ENCODE results near the gene CCDC146. TPM values are rescaled to one million over a fixed set of nuclear protein-coding genes. Genes with fewer than 3 reads are reported as not detected.
"Not testable (repeated sequence)": the region's sequence is repeated elsewhere in the genome, so short reads cannot be mapped to it uniquely, and the experiment has no call there.

Gene CCDC146
- total RNA-seq, 1 experiment from 2014 or later, result 1.9 TPM

- Histone ChIP-seq H3K9me3 (replicated peaks) (no peaks in the 10 kb centered on the region), H3K4me3 (no peak overlapping the region), H3K27me3 (replicated peaks) (no peaks in the 10 kb centered on the region), H3K36me3 (no peaks in the 10 kb centered on the region), H3K27ac (no peak overlapping the region), H3K4me1 (replicated peaks) (peaks cover 25% of the 10 kb centered on the region)
- DNase-seq (ENCODE audit: low read depth in 1 of 2, low spot score in 2 of 2), result no peak
Observed at GRCh38 chr7:77253151-77253550, 130.7 kb downstream of the CCDC146 start.

- H3K4me1 ChIP-seq (replicated peaks), result peaks cover 25% of the 10 kb centered on the region
- no peak for DNase-seq (ENCODE audit: low read depth in 1 of 2, low spot score in 2 of 2)
- H3K27ac ChIP-seq, result no peak overlapping the region
Observed at GRCh38 chr7:77254429-77254828, 132.0 kb downstream of the CCDC146 start.

GRCh38 chr7:77254915-77255314 is 132.5 kb downstream of the CCDC146 start:
- Histone ChIP-seq H3K27ac (no peak overlapping the region), H3K36me3 (no peaks in the 10 kb centered on the region), H3K9me3 (replicated peaks) (no peaks in the 10 kb centered on the region), H3K27me3 (replicated peaks) (no peaks in the 10 kb centered on the region), H3K4me3 (no peak overlapping the region), H3K4me1 (replicated peaks) (peaks cover 25% of the 10 kb centered on the region)
- no peak for DNase-seq (ENCODE audit: low read depth in 1 of 2, low spot score in 2 of 2)

More at GRCh38 chr7:77254429-77254828, 132.0 kb downstream of the CCDC146 start:
- H3K9me3 ChIP-seq (replicated peaks), result no peaks in the 10 kb centered on the region
- no peak overlapping the region for H3K4me3 ChIP-seq
- H3K36me3 ChIP-seq, result no peaks in the 10 kb centered on the region
- no peaks in the 10 kb centered on the region for H3K27me3 ChIP-seq (replicated peaks)

- DNase-seq (ENCODE audit: low read depth in 1 of 2, low spot score in 2 of 2), result no peak
- H3K27me3 ChIP-seq (replicated peaks), result no peaks in the 10 kb centered on the region
- no peak overlapping the region for H3K27ac ChIP-seq
Observed at GRCh38 chr7:77258014-77258413, 135.6 kb downstream of the CCDC146 start.

GRCh38 chr7:77258593-77258992 is 136.2 kb downstream of the CCDC146 start:
- H3K36me3 ChIP-seq, result no peaks in the 10 kb centered on the region
- no peak overlapping the region for H3K27ac ChIP-seq
- DNase-seq (ENCODE audit: low read depth in 1 of 2, low spot score in 2 of 2), result no peak
- no peaks in the 10 kb centered on the region for H3K9me3 ChIP-seq (replicated peaks)
- no peaks in the 10 kb centered on the region for H3K27me3 ChIP-seq (replicated peaks)
- no peak overlapping the region for H3K4me3 ChIP-seq
- no peaks in the 10 kb centered on the region; the same call in 1 of the 2 replicates for H3K4me1 ChIP-seq (replicated peaks)

More at GRCh38 chr7:77258014-77258413, 135.6 kb downstream of the CCDC146 start:
- H3K9me3 ChIP-seq (replicated peaks), result no peaks in the 10 kb centered on the region
- H3K36me3 ChIP-seq, result no peaks in the 10 kb centered on the region
- no peak overlapping the region for H3K4me3 ChIP-seq
- H3K4me1 ChIP-seq (replicated peaks), result peaks cover 6% of the 10 kb centered on the region

GRCh38 chr7:77262316-77262715 is 139.9 kb downstream of the CCDC146 start:
- no peak overlapping the region for H3K27ac ChIP-seq
- no peaks in the 10 kb centered on the region for H3K27me3 ChIP-seq (replicated peaks)
- H3K4me1 ChIP-seq (replicated peaks), result no peaks in the 10 kb centered on the region
- H3K9me3 ChIP-seq (replicated peaks), result no peaks in the 10 kb centered on the region
- no peaks in the 10 kb centered on the region for H3K36me3 ChIP-seq
- no peak overlapping the region for H3K4me3 ChIP-seq
- DNase-seq (ENCODE audit: low read depth in 1 of 2, low spot score in 2 of 2), result no peak

GRCh38 chr7:77265666-77266065 is 143.3 kb downstream of the CCDC146 start:
- DNase-seq (ENCODE audit: low read depth in 1 of 2, low spot score in 2 of 2), result no peak
- H3K4me1 ChIP-seq (replicated peaks), result peaks cover 7% of the 10 kb centered on the region; the same call in 1 of the 2 replicates

GRCh38 chr7:77266291-77266794 is 143.9 kb downstream of the CCDC146 start:
- no peak for DNase-seq (ENCODE audit: low read depth in 1 of 2, low spot score in 2 of 2)
- H3K9me3 ChIP-seq (replicated peaks), result no peaks in the 10 kb centered on the region
- H3K4me3 ChIP-seq, result no peak overlapping the region
- no peak overlapping the region for H3K27ac ChIP-seq
- H3K4me1 ChIP-seq (replicated peaks), result peaks cover 7% of the 10 kb centered on the region; the same call in 1 of the 2 replicates
- H3K27me3 ChIP-seq (replicated peaks), result no peaks in the 10 kb centered on the region
- no peaks in the 10 kb centered on the region for H3K36me3 ChIP-seq

More at GRCh38 chr7:77265666-77266065, 143.3 kb downstream of the CCDC146 start:
- H3K9me3 ChIP-seq (replicated peaks), result no peaks in the 10 kb centered on the region
- H3K36me3 ChIP-seq, result no peaks in the 10 kb centered on the region
- no peak overlapping the region for H3K27ac ChIP-seq
- H3K4me3 ChIP-seq, result no peak overlapping the region
- H3K27me3 ChIP-seq (replicated peaks), result no peaks in the 10 kb centered on the region

- no peak overlapping the region for H3K27ac ChIP-seq
- H3K4me3 ChIP-seq, result no peak overlapping the region
Observed at GRCh38 chr7:77269360-77270093, 147.1 kb downstream of the CCDC146 start.

GRCh38 chr7:77270094-77270480 is 147.7 kb downstream of the CCDC146 start:
- Histone ChIP-seq H3K27ac (no peak overlapping the region), H3K4me3 (no peak overlapping the region), H3K9me3 (replicated peaks) (no peaks in the 10 kb centered on the region), H3K27me3 (replicated peaks) (no peaks in the 10 kb centered on the region), H3K36me3 (no peaks in the 10 kb centered on the region), H3K4me1 (replicated peaks) (peaks cover 7% of the 10 kb centered on the region)
- DNase-seq (ENCODE audit: low read depth in 1 of 2, low spot score in 2 of 2), result no peak

More at GRCh38 chr7:77269360-77270093, 147.1 kb downstream of the CCDC146 start:
- Histone ChIP-seq H3K9me3 (replicated peaks) (no peaks in the 10 kb centered on the region), H3K4me1 (replicated peaks) (peaks cover 7% of the 10 kb centered on the region; the same call in 1 of the 2 replicates), H3K27me3 (replicated peaks) (no peaks in the 10 kb centered on the region), H3K36me3 (no peaks in the 10 kb centered on the region)
- DNase-seq (ENCODE audit: low read depth in 1 of 2, low spot score in 2 of 2), result no peak

GRCh38 chr7:77271766-77272165 is 149.4 kb downstream of the CCDC146 start:
- no peaks in the 10 kb centered on the region for H3K9me3 ChIP-seq (replicated peaks)
- no peak overlapping the region for H3K4me3 ChIP-seq
- H3K4me1 ChIP-seq (replicated peaks), result peaks cover 18% of the 10 kb centered on the region
- H3K27ac ChIP-seq, result no peak overlapping the region
- no peaks in the 10 kb centered on the region for H3K27me3 ChIP-seq (replicated peaks)
- H3K36me3 ChIP-seq, result no peaks in the 10 kb centered on the region
- DNase-seq (ENCODE audit: low read depth in 1 of 2, low spot score in 2 of 2), result no peak

GRCh38 chr7:77275663-77276062 is 153.2 kb downstream of the CCDC146 start:
- H3K36me3 ChIP-seq; H3K27ac ChIP-seq; H3K9me3 ChIP-seq (replicated peaks); H3K4me3 ChIP-seq; H3K27me3 ChIP-seq (replicated peaks): not testable (repeated sequence)
- peaks cover 12% of the 10 kb centered on the region for H3K4me1 ChIP-seq (replicated peaks)
- peak in 1 of 2 experiments; percentile 63 for DNase-seq (ENCODE audit: low read depth in 1 of 2, low spot score in 2 of 2)

GRCh38 chr7:77276120-77276519 is 153.7 kb downstream of the CCDC146 start:
- no peak for DNase-seq (ENCODE audit: low read depth in 1 of 2, low spot score in 2 of 2)
- Histone ChIP-seq H3K4me1 (replicated peaks) (peaks cover 12% of the 10 kb centered on the region), H3K4me3 (no peak overlapping the region), H3K27me3 (replicated peaks) (no peaks in the 10 kb centered on the region), H3K36me3 (no peaks in the 10 kb centered on the region), H3K9me3 (replicated peaks) (no peaks in the 10 kb centered on the region), H3K27ac (no peak overlapping the region; the same call in 1 of the 2 replicates)

GRCh38 chr7:77281780-77282478 is 159.5 kb downstream of the CCDC146 start:
- no peaks in the 10 kb centered on the region for H3K27me3 ChIP-seq (replicated peaks)
- DNase-seq (ENCODE audit: low read depth in 1 of 2, low spot score in 2 of 2), result no peak
- no peaks in the 10 kb centered on the region for H3K9me3 ChIP-seq (replicated peaks)
- no peak overlapping the region for H3K4me3 ChIP-seq
- H3K4me1 ChIP-seq (replicated peaks), result no peaks in the 10 kb centered on the region
- no peak overlapping the region for H3K27ac ChIP-seq
- no peaks in the 10 kb centered on the region for H3K36me3 ChIP-seq

Data from SJSA1 (cell line).